HFF-Myc (cell line): ENCODE measurements around the gene CXCL10.

Source experiments
- DNase-seq: peaks from one replicate; pipeline ENCODE4 v3.0.0-alpha.2; 2011; ENCODE audit warnings: low read depth; ENCODE audit errors: extremely low read depth
- H3K4me3 ChIP-seq: replicated peaks from 2 replicates; pipeline ENCODE4 v1.5.1; 2011; ENCODE audit warnings: low read depth, mild to moderate bottlenecking, control low read depth, low read length
- CTCF ChIP-seq: IDR thresholded peaks from 2 replicates; pipeline ENCODE4 v1.5.1; 2012; ENCODE audit warnings: mild to moderate bottlenecking, low read depth, low read length, control low read depth; ENCODE audit errors: missing control alignments

The CXCL10 gene

DNA sequence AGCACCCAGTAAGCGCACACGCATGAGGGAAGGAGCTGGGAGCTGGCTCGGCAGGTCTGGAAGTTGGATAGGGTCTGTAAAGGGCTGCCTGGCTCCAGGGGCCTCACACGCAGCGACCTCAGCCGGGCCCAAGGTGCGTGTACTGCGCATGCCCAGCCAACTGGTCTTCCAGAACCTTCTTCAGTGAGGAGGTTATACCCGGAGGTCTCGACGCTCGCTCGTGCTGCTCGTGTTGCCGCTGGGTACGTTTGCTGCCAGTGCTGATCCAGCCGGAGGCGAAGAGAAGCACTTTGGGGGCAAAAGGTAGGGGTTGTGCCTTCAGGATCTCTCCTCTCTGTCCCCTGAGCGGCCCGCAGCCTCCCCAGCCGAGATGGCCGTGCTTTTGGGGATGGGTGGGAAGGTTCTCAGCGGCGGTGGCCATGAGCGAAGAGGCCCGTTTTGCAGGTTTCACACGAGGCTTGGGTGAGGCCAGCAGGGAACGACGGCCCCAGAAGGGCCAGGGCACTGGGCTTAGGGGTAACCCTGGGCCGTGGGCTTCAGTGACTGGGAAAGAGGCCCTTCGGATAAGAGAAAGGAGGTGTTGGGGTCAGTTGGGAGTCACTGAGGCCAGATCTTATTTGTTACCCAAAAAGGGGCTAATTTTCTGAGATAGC, 12.2 kb downstream of the CXCL10 start:
- TF ChIP-seq CTCF = no peak

DNA sequence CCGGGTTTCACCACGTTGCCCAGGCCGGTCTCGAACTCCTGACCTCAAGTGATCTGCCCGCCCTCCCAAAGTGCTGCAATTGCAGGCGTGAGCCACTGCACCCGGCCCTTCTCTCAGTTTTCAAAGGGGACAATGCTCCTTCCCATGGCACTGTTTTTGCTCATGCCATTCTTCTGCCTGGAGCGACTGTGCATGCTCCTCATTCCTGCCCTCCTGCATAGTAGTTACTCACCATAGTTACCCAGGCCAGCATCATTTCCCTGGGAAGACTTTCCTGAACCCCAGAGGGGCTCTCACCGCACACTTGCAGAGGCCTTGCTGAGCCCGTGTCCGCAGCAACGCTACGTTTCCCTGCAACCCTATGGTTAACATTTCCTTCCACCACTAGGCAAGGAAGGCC, 12.7 kb downstream of the CXCL10 start:
- H3K4me3 ChIP-seq = no peak overlapping the region
- TF ChIP-seq CTCF = no peak
- no peak for DNase-seq

More for the DNA sequence above, 12.2 kb downstream of the CXCL10 start:
- no peak for DNase-seq
- no peak overlapping the region for H3K4me3 ChIP-seq

DNA sequence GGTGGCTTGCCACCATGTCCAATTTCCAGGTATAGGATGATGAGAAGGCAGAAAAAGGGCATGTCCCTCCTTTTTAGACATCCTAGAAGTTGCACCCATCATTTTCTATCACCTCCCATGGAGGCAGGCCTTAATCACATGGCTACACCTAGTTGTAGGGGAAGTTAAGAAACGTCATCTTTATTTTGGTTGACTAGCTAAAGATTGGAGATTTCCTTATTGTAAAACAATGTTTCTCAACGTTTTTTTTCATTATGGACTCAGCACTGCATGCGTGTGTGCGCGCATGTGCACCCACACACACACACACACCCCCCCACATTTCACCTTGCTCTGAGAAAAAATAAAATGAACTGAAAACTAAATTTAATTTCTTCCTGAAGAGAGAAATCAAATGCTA, 14.0 kb downstream of the CXCL10 start:
- no peak overlapping the region for H3K4me3 ChIP-seq
- no peak for DNase-seq
- no peak for TF ChIP-seq CTCF

DNA sequence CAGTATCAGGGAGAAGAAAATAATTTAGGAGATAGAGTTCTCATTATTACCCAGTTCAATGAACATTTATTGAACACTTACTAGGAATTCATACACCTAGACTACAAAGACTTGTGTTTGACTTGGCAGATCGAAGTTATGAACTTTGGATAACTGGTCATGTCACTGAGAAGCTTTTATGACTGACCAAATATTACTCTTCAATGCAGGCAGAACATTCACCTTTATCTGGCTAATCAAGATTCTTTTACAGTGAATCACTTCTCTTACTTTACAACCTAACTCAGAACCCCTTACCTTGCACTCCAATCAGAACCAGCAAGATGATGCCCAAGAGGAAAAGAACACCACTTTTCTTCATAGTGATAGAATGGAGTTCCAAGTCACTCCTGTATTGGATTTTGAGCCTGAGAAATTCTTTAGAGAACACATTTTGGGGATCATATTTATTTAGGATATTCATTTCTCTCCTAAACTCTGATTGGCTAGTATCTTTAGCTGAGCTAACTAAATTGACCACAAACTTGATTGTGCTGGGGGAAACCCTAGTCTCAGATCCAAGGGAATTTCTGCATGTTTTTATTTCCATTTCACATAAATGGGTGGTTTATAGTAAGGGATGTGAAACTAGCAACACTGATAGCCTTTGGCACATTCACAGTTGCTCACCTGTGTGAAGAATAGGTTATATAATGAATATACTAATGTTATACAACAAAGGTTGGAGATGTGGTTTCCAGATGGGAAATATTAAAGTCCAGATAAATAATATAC, 16.0 kb downstream of the CXCL10 start, which contains the start of gene CXCL9:
Gene CXCL9 (minus strand): TSS at position 421 of the 774 bp plus-strand sequence. CDS start 60 bp downstream, at position 361.
- no peak within 1 kb of the TSS for H3K4me3 ChIP-seq
- no peak for DNase-seq
- TF ChIP-seq CTCF = no peak

DNA sequence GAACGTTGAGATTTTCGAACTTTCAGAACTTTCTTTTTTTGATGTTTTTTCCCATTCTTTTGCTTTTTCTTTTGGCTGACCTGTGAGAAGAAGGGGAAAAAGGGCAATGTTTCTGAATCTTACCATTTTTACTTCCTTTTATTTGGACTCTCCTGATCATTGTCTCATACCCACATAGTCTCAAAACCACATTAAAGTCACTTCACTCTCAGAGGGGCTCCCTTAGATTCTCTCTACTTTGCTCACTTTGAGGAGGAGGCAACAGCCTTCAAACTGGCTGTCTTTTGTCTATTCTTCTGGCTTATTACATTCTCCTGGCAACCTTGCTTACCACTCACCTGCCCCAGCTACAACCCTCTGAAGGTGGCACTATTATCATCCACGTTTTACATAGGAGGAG, 19.7 kb downstream of the CXCL10 start:
- no peak overlapping the region for H3K4me3 ChIP-seq
- no peak for TF ChIP-seq CTCF
- DNase-seq = no peak

DNA sequence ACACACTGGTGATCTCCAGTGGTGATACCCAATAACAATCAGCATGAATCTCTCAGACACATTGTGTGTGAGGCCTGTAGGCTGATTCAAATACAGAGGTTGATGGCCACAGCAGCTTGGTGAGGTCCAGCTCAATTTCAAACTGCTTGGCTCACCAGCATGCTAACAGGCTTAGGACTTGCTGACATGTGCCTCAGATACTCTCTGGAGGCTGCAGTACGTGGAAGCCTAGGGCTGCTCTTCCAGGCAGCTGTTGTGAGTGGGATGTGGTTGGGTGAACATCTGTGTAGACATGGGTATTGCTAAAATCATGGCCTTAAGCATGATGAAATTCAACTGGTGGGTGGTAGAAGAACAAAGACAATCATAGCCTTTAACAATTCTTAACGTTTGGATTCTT, 20.3 kb downstream of the CXCL10 start:
- DNase-seq = no peak
- H3K4me3 ChIP-seq = no peak overlapping the region
- no peak for TF ChIP-seq CTCF
